Neural cell (in vitro differentiated cells): ENCODE measurements around the gene PFKFB3.

ENCODE experiments used
- EZH2 ChIP-seq: fragments of 200-600, 300-800 bp; shearing (Covaris generic), sonication (generic); IDR thresholded peaks from 2 replicates; pipeline ENCODE4 v1.6.1; 2014; ENCODE audit warnings: antibody characterized with exemption, low read length, borderline replicate concordance, mild to moderate bottlenecking; ENCODE audit not compliant: insufficient read depth, poor library complexity, severe bottlenecking
- POLR2AphosphoS5 ChIP-seq: IDR thresholded peaks from 2 replicates; pipeline ENCODE4 v1.6.1; 2012
- TF ChIP-seq, protein P1 (sequence below): fragments of 450-650 bp; IDR thresholded peaks from 2 replicates; pipeline ENCODE4 v1.5.1; 2014; ENCODE audit warnings: antibody characterized with exemption, mild to moderate bottlenecking, moderate library complexity; ENCODE audit not compliant: poor library complexity, severe bottlenecking

DNA sequence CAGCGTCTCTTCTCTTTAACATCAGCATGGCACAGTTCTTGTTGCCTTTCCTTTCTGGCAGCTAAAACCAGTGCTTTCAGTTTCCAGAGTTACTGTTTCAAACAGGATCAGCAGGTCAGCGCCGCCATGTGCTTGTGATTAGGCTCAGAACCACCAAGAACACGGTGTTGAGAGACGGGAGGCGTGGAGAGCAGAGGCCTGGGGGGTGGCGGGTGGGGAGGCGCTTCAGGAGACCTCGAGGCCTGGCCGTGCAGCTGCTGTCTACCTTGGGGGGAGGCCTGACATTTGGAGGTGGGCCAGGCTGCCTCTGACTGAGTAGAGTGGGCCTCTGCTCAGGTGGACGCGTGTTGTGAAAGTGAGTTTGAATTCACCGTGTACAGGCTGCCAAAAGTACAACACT lies 22.0 kb downstream of the PFKFB3 start:
- no peak for TF ChIP-seq POLR2AphosphoS5
- TF ChIP-seq, protein P1, sequence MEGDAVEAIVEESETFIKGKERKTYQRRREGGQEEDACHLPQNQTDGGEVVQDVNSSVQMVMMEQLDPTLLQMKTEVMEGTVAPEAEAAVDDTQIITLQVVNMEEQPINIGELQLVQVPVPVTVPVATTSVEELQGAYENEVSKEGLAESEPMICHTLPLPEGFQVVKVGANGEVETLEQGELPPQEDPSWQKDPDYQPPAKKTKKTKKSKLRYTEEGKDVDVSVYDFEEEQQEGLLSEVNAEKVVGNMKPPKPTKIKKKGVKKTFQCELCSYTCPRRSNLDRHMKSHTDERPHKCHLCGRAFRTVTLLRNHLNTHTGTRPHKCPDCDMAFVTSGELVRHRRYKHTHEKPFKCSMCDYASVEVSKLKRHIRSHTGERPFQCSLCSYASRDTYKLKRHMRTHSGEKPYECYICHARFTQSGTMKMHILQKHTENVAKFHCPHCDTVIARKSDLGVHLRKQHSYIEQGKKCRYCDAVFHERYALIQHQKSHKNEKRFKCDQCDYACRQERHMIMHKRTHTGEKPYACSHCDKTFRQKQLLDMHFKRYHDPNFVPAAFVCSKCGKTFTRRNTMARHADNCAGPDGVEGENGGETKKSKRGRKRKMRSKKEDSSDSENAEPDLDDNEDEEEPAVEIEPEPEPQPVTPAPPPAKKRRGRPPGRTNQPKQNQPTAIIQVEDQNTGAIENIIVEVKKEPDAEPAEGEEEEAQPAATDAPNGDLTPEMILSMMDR = no peak
- no peak for TF ChIP-seq EZH2
